HG03520 (cell line): Measurements from ENCODE around the gene UST.

Experiments used
- ATAC-seq: cut with Tn5 transposase; IDR thresholded peaks from one replicate; pipeline ENCODE4 v1.9.1; 2021; ENCODE audit warnings: mild to moderate bottlenecking, moderate library complexity; ENCODE audit not compliant: unreplicated experiment

The UST gene

DNA sequence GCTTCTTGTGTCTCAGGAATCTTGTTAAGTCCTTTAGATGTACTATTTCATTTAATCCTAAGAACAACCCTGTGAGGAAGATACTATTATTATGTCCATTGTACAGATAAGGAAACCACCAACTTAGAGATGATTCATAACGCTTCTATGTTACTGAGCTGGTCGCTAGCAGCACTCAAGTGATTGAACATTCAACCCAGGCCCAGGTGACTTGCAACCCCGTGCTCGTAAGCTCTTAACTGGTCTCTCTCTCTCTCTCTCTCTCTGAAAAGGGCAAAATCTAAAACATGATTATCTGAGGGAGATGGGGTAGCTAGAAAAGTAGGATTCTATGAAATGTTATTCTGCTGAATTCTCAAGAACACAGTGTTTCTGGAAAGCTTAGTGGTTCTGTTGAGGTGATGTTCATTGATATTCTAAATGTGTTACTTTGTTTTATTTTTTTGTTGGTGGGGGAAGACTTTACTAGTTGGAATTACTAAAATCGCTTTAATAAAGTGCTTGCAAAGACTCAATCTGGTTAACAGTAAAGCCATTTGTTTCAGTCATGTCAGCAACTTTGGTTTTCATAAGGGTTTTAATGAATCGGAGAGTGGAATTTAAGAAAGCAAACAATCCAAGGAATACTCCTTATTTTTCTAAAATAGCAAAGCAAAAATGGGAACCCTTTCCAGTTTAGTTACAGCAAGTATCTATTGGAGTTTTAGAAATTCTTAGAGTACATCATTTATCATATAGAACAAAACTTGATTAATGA lies 305.7 kb downstream of the UST start:
- ATAC-seq: peak; percentile 68

DNA sequence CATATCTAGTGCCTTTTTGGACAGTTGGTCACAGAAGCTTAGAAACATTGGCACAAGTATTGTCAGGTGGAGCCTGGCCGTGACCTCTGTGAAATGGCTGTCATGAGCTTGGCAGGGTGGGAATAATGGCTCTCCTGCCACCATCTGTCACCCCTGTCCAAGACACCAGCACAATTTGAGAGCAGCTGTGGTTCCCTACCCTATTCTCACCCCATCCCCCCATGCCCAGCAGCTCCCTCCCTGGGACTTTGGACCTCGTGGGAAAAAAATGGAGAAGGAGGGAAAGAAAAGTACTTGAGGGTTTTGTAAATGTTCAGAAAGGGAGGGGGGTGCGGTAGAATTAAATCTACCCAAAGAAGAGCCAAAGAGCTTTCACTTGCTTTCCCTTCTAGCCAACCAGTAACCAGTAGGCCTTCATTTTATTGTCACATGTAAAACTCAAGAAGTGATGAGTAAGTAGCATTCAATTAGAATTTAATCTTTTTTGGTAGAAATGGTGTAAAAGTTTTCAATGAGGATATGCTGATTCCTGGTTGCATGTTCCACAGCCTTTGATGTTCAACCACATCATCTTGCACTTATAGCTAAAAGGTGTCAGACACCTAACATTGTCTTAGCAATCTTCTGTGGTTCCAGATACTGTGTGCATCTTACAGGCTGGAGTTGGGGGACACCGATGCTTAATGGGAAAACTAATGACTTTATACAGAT lies 307.2 kb downstream of the UST start:
- ATAC-seq: no peak

DNA sequence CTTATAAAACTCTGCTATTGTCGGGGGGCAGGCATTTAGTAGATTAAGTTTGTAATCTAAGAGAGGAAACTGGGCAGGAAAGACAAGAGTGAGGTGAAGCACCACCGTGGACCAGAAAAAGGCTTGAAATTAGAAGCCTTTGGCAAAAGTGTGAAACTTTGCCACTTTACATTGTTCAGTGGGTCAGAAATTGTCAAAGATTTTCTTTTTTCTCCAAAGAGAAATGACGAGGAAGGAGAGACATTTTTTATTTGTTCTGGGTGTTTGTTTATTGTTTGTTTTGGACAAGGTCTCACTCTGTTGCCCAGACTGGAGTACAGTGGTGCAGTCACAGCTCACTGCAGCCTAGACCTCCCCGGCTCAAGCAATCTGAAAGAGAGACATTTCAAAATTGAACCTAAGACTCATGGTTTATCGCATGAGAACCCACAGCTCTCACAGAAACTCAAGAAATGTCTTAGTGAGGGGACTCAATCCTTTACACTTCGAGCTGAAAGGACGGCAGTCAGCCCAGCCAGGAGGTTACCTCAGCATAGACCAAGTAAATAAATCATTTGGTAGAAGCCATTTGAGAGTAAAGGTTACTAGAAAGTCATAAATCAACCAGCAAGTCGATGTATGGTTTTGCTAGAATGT lies 307.8 kb downstream of the UST start:
- ATAC-seq: peak; percentile 70

DNA sequence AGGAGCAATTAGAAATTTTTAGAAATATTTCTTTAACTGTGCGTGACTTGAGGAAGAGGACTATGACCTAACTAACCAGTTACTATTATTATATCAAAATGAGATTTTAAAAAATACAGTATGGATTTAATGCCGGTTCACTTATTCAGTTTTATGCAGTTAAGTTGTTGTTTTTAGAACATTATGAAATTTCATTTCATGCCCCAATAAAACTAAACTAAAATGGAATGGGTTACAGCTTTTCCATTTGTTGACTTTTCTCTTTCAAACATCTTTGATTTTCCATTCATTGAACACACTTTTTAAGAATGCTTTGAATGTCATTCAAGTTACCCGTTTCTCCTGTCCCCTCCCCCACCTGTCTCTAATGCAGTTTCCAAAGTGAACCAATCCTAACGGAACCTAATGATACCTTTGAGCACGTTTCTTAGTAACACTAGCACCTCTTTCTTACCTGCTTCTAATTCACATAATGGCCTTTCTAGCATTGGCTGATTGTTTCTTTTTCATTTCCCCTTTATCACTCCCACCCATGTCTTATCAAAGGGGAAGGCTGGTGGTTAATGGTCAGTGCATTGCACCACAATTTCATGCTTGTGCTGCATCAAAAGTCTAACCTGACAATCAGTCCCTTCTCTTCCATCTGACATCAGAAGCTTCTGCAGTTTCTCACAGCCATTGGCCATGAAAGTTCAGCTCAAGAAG lies 308.5 kb downstream of the UST start:
- peak; percentile 4 for ATAC-seq

- ATAC-seq: no peak
These were observed 310.1 kb downstream of the UST start for GRCh38 chr6:149056777-149057463.

DNA sequence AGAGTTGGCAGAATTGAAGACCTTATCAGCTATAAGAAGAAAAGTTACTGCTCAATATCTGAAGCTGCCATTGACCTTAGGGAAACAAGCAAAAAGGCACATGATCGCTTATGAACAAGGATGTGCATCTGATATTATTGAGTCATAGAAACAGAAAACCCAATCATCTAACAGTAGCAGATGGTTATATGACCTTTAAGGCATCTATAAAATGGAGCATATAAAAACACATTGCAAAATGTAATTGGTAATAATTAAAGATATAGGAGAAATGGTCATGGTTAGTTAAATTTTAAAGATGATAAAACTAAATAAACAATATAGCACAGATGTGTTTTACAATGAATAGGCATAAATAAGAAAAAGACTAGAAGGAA lies 310.6 kb downstream of the UST start:
- no peak for ATAC-seq

GRCh38 chr6:149059557-149059956 lies 312.7 kb downstream of the UST start:
- ATAC-seq: no peak

GRCh38 chr6:149060300-149060984 lies 313.6 kb downstream of the UST start:
- ATAC-seq: peak; percentile 77

DNA sequence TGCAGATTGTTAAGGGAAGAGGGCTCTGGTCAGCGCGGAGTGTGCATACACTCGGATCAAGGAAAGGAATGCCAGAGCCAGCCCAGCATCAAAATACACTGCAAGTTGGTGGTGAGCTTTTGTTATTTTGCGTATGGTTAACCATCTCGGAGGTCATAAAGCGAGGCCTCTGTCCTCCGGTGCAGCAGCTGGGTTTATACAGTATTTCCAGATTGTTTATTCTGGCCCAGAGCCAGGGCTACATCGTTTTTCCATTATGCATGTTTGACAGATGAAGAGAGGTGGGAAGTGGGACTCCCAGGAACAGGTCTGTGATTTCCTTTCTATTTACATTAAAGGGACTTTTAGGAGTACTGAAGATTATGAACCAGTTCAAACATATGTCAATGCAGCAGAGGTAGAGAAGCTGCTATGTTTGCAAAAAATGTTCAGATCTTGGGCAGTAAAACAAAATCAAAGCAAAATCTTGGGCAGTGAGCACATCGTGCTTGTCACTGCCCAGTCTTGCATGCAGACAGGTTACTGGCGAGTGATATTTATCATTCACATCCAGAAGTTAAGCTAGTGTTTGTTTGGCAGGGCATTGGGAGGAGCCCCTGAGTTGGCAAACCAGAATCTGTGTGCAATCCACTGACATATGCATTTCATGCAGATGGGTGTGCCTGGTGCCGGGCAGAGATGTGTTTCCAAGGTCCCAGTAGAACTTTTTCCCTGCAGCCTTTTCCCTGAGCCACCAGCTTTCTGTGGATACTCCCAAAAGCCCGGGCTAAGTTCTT lies 314.3 kb downstream of the UST start:
- no peak for ATAC-seq

GRCh38 chr6:149061930-149062329 lies 315.1 kb downstream of the UST start:
- ATAC-seq: no peak

DNA sequence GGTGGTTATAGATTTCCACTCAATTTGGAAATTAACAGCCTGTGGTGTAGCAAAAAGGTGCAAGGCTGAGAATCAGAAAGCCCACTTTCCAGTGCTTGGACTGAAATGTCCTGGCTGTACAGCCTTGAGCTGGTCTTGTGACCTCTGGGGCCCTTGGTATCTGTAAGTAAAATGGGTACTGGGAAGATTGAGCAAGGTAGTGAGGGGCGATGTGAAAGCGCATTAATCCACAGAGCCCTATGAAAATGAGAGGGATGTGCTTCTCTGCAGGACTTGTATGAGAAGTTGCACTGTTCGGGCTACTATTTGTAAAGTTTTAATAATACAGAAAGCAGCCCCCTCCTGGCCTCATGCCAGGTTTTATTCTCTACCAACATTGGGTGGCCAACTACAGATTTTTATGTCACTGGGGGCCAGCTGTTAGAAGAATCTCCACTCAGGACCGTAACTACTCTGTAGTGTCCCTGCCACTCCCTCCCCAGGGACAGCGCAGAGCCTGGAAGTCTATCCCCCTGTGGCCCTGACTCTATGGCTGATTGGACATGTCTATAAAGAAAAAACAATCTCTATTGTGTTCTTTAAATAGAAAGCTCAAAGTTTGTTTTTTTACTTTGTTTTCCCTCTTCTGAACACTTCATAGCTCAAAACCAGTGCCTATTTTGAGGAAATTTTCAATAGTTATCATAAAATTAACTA lies 316.0 kb downstream of the UST start:
- ATAC-seq: no peak

DNA sequence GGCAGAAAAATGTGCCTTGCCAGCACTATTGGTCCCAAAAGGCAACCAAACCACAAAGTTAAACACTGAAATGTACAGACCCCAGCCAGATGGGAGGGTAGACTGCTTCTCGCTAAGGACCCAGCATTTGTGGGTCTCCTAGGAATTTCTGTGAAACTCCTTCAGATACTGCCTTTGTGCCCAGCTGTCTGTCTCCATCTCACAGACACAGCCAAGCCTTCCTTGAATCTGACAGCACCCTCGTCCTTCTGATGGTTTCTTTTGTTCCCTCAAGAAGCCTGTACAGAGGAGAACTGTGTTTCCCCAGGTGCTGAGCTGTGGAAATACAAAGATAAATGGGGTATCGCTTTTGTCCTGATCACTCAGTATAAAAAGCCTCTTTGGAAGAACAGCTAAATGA lies 316.6 kb downstream of the UST start:
- ATAC-seq: no peak

- no peak for ATAC-seq
These were observed 317.3 kb downstream of the UST start for GRCh38 chr6:149064001-149064659.

- no peak for ATAC-seq
These were observed 317.8 kb downstream of the UST start for GRCh38 chr6:149064660-149065015.

DNA sequence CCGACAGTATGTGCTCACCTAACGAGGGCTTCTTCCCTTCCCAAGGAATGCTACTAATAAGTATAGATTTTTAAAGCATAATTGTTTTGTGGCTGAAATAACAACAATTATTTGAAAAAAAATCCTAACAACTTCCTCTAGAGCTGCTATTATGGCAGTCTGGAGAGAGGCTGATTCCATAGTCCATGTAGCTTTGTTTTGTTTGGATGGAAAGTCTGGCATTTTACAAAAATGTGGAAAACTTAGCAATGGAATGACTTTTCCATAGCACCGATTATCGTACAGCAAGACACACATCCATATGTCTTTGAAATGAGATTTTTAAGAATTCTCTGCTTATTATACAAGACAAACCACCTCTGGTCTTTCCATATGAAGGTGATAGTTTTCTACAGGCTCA lies 318.3 kb downstream of the UST start:
- no peak for ATAC-seq

DNA sequence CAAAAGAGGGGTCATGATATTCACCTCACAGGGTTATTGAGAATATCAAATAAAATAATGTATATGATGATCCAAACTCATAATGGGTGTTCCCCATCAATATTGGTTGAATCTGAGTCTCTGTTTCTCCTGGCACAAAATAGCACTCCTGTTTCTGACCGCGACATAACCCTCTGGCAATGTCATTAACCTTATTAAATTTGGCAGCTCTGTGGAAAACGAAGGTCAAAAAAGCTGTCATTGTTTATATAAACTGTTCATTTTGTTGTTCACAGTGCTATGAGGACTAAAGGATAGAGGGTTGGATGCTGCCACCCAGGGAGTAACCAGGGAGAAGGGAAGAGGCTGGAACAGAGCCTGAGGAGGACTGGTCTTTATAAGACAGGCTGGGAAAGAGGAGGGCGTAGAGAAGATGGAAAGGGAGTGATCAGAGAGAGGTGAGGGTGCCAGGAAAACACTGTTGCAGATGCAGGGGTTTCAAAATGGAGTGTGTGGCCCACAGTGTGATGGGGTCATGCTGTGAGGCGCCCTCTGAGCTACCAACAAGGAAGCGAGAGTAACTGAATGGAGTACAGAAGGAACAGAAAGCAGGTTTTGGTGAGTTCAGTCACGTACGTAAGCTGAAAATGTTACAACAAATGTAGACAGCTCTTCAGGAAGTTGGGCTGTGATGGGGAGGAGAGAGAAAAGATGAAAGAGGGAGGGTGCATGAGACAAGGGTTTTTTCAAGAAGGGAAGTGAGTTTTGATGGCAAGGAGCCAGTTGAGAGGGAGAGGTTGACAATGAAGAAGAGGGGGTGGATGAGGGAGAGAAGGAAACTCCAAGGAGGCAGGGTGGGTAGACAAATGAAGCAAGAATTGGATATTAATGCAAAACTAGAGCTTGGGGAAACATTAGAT lies 319.1 kb downstream of the UST start:
- peak; percentile 99 for ATAC-seq

- ATAC-seq: no peak
These were observed 325.2 kb downstream of the UST start for GRCh38 chr6:149071997-149072396.
